Measurements from ENCODE around the gene SMLR1. TPM values are rescaled to one million over a fixed set of nuclear protein-coding genes. Genes with fewer than 3 reads are reported as not detected.
"Not testable (repeated sequence)": the region's sequence is repeated elsewhere in the genome, so short reads cannot be mapped to it uniquely, and the experiment has no call there.

The SMLR1 gene
- polyA plus RNA-seq: under 1 TPM in 1 of 3 donors, not detected in 2; 0.07 TPM

DNA sequence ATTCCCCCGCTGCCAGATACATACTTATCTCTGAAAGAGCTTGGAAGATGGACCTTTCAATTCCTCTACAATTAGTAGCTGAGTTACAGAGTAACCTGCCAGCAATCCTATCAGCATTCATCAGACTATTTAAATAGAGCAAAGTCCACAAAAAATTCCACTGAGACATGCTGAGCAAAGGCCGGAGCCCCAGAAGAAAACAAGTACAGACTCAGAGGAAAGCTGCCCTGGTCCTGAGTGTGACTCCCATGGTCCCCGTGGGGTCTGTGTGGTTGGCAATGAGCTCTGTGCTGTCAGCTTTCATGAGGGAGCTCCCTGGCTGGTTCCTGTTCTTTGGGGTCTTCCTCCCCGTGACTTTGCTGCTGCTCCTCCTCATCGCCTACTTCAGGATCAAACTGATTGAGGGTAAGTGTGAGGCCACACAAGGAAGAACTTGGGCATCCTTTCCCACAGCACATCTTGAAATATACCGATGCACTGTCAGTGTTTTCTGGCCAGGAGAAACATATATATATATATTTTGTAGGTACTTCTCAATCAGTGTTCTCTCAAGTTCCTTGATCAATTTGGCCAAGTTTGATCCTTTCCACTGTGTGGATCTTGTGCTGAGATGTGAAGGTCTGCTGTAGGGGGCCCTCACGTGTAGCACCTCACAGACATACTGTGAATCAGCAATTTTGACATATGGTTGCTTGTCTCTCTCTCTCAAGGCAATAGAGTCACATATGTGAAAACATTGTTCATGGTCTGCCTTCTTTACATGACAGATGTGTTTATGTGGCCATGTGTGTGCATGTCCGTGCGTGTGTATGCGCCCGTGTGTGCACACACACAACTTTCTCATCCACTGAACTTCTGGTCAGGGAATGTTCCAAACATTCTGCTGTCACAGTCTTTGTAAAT lies at the start of gene SMLR1:
SMLR1 (plus strand) TSS at position 160 of the 903 bp plus-strand sequence; CDS start at position 168, 8 bp downstream.
- H3K27ac ChIP-seq (ENCODE audit: low read depth, low read length): no peak within 1 kb of the TSS
- WGBS, 3 donors: 48 to 82% (median 75%) methylated on average over 11 of the region's 11 CpGs

- WGBS, 3 donors: 38 to 77% (median 50%) methylated on average over 7 of the region's 7 CpGs
- no peak overlapping the region for H3K27ac ChIP-seq (ENCODE audit: low read depth, low read length)
Measured at GRCh38 chr6:130778946-130779657, 48.1 kb upstream of the SMLR1 start.

GRCh38 chr6:130779658-130780033 lies 47.6 kb upstream of the SMLR1 start:
- H3K27ac ChIP-seq (ENCODE audit: low read depth, low read length): no peak overlapping the region
- WGBS, 3 donors: 49 to 54% (median 49%) methylated on average over 4 of the region's 4 CpGs

GRCh38 chr6:130780122-130780521 lies 47.1 kb upstream of the SMLR1 start:
- 36 to 70% (median 47%) methylated on average over 1 of the region's 1 CpG for WGBS, 3 donors
- no peak overlapping the region for H3K27ac ChIP-seq (ENCODE audit: low read depth, low read length)

GRCh38 chr6:130781557-130781956 lies 45.6 kb upstream of the SMLR1 start:
- no peak overlapping the region for H3K27ac ChIP-seq (ENCODE audit: low read depth, low read length)
- WGBS, 3 donors: 77 to 96% (median 88%) methylated on average over 3 of the region's 3 CpGs

GRCh38 chr6:130783416-130784107 lies 43.6 kb upstream of the SMLR1 start:
- WGBS, 3 donors: 38 to 54% (median 46%) methylated on average over 2 of the region's 2 CpGs
- no peak overlapping the region for H3K27ac ChIP-seq (ENCODE audit: low read depth, low read length)

- no peak overlapping the region for H3K27ac ChIP-seq (ENCODE audit: low read depth, low read length)
- 50 to 86% (median 84%) methylated on average over 3 of the region's 3 CpGs for WGBS, 3 donors
Measured at GRCh38 chr6:130787726-130788500, 39.3 kb upstream of the SMLR1 start.

DNA sequence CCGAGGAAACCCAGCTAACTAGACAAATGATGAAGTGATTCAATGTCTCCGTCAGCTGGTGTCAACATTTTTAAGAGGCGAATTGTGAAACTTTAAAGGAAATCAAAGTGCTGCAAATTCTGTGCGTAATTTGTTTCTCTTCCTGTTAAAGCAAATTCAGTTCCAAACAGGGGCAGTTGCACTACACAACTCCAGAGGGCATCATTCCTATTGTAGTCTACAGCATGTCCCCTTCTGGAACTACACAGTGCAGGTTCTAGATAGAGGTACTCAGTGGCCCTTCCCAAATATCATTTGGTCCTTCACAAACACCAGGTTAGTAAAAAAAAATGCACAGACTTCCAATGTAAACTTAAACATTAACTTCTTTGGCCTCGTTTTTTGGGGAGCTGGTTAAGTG lies 38.3 kb upstream of the SMLR1 start:
- WGBS, 3 donors: 53 to 68% (median 62%) methylated on average over 5 of the region's 5 CpGs
- H3K27ac ChIP-seq (ENCODE audit: low read depth, low read length): no peak overlapping the region

DNA sequence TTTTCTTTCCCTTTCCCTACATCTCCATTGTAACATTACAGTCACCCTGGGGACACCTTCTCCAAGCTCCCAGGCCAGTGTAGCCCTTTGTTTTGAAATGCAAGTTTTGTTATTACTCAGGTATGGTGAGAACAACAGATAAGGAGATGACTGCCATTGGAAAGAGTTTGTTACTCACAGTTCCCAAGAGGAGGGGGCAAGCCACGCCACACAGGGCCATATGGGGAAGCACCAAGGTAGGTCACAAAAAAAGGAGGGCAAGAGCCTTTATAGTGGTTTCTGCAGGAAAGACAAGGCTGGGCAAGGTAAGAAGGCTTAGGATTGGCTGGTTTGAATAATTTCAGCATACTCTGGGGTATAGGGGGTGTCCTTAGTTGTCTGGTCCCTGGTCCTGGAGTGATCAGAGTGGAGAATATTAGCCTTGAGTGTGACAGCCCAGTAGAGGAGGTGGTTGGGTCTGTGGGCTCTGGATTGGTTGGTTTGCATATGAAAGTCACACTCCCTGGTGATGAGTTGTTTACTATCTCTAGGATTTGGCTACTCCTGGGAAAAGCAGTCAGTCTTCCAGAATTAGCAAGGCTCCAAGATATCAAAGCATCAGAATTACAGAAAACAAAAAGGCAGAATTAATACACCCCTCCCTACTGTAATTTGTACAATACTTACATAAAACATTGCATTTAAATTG lies 33.1 kb upstream of the SMLR1 start:
- 80 to 90% (median 88%) methylated on average over 1 of the region's 1 CpG for WGBS, 3 donors
- no peak overlapping the region for H3K27ac ChIP-seq (ENCODE audit: low read depth, low read length)

- H3K27ac ChIP-seq (ENCODE audit: low read depth, low read length): no peak overlapping the region
- WGBS, 3 donors: 39 to 55% (median 54%) methylated on average over 3 of the region's 3 CpGs
Measured at GRCh38 chr6:130794738-130795137, 32.5 kb upstream of the SMLR1 start.

- no peak overlapping the region for H3K27ac ChIP-seq (ENCODE audit: low read depth, low read length)
Measured at GRCh38 chr6:130796313-130796905, 30.8 kb upstream of the SMLR1 start.

DNA sequence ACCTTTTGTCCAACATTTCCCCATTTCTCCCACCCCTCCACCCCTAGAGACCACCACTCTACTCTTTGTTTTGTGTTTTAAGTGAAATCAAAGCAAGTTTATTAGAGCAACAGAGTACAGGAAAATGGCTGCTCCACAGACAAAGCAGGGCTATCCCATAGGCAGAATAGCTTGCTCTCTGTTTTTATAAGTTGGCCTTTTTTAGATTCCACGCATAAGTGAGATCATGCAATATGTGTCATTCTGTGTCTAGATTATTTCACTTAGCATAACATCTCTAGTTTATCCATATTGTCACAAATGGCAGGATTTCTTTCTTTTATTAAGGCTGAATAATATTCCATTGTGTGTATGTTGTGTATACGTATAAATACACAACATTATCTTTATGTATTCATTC lies 30.1 kb upstream of the SMLR1 start:
- WGBS, 3 donors: 79 to 94% (median 91%) methylated on average over 2 of the region's 2 CpGs

DNA sequence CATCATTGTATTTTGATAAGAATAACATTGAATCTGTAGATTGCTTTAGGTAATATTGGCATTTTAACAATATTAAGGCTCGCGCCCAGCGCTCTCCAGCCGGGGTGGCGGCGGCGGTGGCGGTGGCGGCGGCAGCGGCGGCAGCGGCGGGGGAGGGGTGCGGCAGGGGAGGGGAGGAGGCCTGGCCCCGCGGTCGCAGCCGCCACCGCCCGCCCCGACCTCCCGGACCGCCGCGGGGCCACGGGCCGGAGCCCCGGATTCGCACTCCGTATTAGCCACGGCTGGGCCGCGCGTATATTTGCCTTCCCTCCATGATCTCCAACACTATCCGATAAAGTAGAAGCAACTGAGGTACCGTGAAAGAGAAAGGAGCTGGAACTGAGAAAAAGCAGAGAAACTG lies 25.8 kb upstream of the SMLR1 start:
- not testable (repeated sequence) for H3K27ac ChIP-seq (ENCODE audit: low read depth, low read length)
- 96 to 99% (median 98%) methylated on average over 20 to 37 of the region's 37 CpGs for WGBS, 3 donors

More for the DNA sequence above, 30.1 kb upstream of the SMLR1 start:
- H3K27ac ChIP-seq (ENCODE audit: low read depth, low read length): no peak overlapping the region

DNA sequence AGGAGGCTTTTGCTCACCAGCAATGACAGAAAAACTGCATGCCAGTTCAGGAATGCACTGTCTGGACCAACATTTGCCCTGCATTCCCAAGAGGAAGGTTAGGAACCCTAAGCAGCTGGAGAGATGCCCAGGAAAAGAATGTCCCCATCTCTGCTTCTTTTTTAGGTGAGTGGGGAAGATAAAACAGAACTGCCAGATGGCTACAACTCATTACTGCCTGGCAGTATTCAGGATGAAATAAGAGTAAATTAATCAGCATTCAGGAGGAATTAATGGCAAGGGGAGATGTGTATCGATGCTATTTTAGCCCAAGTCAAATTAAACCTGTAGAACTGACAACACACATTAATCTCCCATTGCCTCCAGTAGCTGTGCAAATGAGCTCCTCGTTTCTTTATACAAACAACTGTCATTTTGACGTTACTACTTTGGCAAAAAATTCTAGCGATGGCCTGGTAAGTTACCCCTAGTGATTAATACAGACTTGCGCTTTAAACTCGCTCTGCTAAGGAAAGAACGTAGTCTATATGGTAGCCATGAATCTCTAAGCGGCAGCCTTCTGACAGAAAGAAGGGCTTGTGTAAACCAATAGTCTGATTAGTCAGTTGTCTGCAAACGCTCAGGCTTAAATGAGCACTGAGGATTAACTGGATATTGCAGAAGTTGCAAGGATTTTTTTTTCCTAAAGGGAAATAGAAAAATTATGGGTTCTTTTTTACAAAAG lies 16.7 kb upstream of the SMLR1 start:
- 31 to 55% (median 54%) methylated on average over 9 of the region's 9 CpGs for WGBS, 3 donors
- H3K27ac ChIP-seq (ENCODE audit: low read depth, low read length): no peak overlapping the region

DNA sequence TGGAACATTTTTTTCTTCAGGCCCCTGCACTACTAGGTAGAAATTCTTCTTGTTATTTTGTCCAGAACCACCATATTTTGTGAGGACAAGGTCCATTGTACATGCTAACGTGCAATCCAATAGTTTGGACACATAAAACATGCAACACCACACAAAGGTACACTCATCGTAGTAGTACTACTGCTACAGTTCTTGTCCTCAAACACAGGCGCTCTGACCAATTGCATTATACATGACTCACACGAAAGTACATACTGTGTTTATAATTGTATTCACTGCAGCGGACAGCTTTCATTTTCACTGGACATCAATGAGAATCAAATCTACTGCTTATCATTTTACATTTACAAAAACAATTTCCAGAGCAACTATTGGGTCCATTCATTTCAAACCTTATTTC lies 15.3 kb upstream of the SMLR1 start:
- no peak overlapping the region for H3K27ac ChIP-seq (ENCODE audit: low read depth, low read length)
- WGBS, 3 donors: 89 to 91% (median 90%) methylated on average over 5 of the region's 5 CpGs

- WGBS, 3 donors: 87 to 94% (median 92%) methylated on average over 3 of the region's 3 CpGs
- H3K27ac ChIP-seq (ENCODE audit: low read depth, low read length): no peak overlapping the region
Measured at GRCh38 chr6:130814506-130814905, 12.7 kb upstream of the SMLR1 start.
